Measurements from ENCODE around the gene ZBTB42.

- TF ChIP-seq, protein P1, sequence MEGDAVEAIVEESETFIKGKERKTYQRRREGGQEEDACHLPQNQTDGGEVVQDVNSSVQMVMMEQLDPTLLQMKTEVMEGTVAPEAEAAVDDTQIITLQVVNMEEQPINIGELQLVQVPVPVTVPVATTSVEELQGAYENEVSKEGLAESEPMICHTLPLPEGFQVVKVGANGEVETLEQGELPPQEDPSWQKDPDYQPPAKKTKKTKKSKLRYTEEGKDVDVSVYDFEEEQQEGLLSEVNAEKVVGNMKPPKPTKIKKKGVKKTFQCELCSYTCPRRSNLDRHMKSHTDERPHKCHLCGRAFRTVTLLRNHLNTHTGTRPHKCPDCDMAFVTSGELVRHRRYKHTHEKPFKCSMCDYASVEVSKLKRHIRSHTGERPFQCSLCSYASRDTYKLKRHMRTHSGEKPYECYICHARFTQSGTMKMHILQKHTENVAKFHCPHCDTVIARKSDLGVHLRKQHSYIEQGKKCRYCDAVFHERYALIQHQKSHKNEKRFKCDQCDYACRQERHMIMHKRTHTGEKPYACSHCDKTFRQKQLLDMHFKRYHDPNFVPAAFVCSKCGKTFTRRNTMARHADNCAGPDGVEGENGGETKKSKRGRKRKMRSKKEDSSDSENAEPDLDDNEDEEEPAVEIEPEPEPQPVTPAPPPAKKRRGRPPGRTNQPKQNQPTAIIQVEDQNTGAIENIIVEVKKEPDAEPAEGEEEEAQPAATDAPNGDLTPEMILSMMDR (conservative IDR thresholded peaks at IDR 0.05; ENCODE audit: low read depth, low read length): no peak
- TF ChIP-seq EZH2phosphoT487 (IDR thresholded peaks at IDR 0.05; ENCODE audit: borderline replicate concordance, low read length): no peak
Measured at GRCh38 chr14:104844306-104845032, 43.6 kb downstream of the ZBTB42 start.

All from PC-3 (cell line).